OCI-M1 (cell line): ENCODE results near the gene ACOX2.

Experiments used
- DNase-seq: peaks from one replicate; lab custom pipeline; 2025; lab: John Stamatoyannopoulos, UW

Gene ACOX2

GRCh38 chr3:58566398-58567250 lies 29.6 kb upstream of the ACOX2 start:
- DNase-seq = no peak

DNA sequence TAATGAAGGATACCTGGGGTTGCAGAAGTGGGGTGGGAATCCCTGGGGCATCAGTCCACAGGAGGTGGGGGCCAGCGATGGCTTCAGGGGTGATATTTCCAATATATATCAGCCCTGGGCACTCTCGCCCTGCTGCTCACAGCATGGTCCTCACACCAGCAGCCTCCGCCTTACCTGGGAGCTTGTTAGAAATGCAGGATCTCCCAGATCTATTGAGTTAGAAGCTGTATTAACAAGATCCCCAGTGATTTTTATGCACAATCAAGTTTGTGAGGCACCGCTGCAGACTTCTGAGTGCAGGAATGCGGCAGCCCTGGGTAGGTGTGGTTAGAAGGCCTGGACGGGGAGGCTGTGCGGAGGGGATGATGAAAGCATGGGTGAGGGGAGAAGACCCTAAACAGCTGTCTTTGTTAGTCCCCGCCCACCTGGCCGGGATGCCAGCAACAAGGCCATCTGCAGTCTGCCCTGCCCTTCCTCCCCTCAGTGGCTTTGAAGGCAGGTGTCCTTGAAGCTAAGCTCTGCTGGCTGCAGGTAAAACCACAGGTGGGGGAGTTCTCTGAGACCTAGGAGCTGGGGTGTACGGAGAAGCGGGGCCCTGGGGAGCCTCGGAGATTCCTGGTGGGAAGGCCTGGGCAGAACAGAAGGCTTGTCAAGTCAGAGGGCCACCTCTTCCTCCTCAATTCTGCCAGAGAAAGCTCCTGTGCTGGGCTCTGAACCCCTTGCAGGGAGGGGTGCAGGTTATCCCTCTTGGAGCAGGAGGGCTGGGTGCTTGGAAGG lies 28.8 kb upstream of the ACOX2 start:
- no peak for DNase-seq

DNA sequence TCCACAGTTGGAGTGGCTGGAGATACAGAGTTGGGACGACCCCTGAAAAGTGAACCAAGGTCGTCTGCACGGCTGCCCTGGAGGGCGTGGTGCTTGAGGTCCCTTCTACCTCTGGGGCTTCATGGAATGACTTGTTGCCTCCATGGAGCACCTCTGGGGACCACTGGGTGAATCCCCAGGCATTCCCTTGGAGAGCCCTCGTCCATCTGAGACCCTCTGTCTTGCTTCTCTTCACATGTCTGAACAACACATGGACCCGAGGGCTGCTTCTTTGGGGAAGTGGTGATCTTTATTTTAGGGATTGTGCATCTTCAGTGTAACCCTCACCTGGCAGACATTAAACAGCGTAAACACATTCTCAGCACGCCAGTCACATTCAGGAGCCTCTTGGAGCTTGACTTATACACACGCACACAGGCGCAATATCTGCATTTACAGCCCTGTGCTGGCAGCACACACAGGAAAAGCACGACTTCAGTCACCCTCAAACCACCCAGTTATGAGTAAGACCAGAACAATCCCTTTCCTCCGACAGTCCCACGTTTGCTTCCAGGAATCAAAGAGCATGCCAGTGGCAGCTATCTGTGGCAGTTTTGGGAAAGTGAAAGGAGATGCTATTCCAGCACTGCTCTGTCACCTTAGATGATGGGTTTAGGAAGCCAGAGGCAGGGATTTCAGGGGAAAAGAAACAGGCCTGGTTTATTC lies 27.6 kb upstream of the ACOX2 start:
- DNase-seq = no peak

GRCh38 chr3:58564054-58564453 lies 27.1 kb upstream of the ACOX2 start:
- DNase-seq = no peak

- no peak for DNase-seq
Measured at GRCh38 chr3:58563386-58564035, 26.5 kb upstream of the ACOX2 start.

- no peak for DNase-seq
Measured at GRCh38 chr3:58562498-58562897, 25.5 kb upstream of the ACOX2 start.

DNA sequence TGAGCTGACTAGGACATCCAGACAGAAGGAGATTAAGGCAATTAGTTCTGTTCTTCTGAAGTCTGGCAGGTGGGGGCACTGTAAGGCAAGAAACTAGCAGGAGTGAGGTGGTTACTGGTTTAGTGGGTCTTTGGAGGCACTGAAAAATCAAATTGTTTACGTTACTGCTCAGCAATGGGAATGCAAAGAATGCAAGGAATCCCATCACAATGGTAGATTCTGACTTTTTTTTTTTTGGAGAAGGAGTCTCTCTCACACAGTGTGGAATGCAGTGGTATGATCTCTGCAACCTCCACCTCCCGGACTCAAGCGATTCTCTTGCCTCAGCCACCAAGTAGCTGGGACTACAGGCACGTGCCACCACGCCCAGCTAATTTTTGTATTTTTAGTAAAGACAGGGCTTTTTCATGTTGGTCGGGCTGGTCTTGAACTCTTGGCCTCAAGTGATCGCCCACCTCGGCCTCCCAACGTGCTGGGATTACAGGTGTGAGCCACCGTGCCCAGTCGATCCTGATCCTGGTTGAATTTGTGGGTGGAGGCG lies 23.9 kb upstream of the ACOX2 start:
- peak; percentile 7 for DNase-seq

DNA sequence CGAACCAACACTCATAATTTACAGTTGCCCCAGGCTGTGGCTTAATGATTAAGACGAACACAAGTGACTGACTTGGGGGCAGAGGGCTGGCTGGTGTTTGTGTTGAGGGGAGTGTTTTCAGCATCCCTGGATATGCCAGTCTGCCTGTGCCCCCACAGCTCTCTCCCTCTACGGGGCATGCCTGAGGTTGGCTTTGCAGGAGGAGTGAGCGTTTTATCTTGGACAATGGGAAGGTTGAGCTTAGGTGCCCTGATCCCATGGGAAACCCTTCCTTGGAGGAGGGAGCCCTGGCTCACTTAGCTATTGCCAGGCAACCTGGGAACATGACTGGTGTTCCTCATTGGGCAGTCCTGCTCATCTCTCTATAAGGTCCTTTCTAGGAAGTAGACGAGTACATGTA lies 22.6 kb upstream of the ACOX2 start:
- no peak for DNase-seq

DNA sequence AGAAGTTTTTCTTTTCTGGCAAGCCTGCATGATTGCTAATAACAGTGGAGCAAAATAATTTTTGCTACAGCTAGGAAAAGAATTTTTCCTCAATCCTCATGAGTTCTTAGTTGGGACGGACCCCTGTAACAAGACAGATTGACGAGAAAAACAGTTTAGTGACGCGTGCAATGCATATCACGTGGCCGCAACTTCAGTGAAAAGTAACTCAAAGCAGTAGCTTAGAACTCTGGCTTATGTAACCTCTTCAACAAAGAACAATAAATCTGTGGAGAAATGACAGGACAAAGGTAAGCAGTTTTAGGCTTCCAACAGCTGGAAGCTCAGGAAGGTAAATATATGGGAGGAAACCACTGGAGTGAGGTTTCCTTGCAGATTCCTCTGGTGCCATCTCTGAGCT lies 20.5 kb upstream of the ACOX2 start:
- no peak for DNase-seq

GRCh38 chr3:58556761-58557221 lies 19.8 kb upstream of the ACOX2 start:
- DNase-seq = no peak

GRCh38 chr3:58556001-58556400 lies 19.0 kb upstream of the ACOX2 start:
- no peak for DNase-seq

GRCh38 chr3:58555203-58555602 lies 18.2 kb upstream of the ACOX2 start:
- DNase-seq = no peak

DNA sequence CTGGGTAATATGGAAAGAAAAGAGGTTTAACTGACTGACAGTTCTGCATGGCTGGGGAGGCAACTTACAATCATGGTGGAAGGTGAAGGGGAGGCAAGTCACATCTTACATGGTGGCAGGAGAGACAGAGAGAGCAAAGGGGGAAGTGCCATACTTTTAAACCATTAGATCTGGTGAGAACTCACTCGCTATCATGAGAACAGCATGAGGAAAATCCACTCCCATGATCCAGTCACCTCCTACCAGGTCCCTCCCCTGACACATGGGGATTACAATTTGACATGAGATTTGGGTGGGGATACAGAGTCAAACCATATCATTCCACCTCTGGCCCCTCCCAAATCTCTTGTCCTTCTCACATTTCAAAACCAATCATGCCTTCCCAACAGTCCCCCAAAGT lies 16.0 kb upstream of the ACOX2 start:
- DNase-seq = no peak

GRCh38 chr3:58551636-58552180 lies 14.7 kb upstream of the ACOX2 start:
- DNase-seq = no peak

DNA sequence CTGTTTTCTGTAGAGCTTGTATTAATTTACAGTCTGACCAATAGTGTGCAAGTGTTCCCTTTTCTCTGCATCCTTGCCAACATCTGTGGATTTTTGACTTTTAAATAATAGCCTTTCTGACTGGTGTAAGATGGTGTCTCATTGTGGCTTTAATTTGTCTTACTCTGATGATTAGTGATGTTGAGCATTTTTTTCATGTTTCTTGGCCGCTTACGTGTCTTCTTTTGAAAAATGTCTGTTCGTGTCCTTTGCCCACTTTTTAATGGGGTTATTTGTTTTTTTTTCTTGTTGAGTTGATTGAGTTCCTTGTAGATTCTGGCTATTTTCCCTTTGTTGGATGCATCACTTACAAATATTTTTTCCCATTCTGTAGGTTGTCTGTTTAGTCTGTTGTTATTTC lies 7.6 kb upstream of the ACOX2 start:
- no peak for DNase-seq

GRCh38 chr3:58540176-58540858 lies 3.3 kb upstream of the ACOX2 start:
- no peak for DNase-seq

DNA sequence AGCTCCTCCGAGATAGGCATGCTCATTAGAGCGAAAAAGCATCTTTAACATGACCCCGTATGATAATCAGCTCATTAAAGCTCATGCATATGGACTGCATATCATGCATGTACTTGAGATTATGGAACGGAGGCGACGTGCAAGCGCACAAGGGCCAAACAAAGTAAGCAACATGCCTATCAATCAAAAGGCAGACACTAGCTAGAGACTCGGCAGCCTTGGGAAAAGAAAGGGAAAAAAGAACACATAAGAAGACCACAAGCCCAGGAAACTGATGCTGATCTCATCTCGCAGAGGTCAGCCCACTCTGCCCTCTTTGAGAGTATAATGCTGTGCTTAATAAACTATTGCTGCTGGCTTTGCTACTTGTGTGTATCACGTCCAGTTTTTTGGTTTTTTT lies 2.6 kb upstream of the ACOX2 start:
- no peak for DNase-seq

DNA sequence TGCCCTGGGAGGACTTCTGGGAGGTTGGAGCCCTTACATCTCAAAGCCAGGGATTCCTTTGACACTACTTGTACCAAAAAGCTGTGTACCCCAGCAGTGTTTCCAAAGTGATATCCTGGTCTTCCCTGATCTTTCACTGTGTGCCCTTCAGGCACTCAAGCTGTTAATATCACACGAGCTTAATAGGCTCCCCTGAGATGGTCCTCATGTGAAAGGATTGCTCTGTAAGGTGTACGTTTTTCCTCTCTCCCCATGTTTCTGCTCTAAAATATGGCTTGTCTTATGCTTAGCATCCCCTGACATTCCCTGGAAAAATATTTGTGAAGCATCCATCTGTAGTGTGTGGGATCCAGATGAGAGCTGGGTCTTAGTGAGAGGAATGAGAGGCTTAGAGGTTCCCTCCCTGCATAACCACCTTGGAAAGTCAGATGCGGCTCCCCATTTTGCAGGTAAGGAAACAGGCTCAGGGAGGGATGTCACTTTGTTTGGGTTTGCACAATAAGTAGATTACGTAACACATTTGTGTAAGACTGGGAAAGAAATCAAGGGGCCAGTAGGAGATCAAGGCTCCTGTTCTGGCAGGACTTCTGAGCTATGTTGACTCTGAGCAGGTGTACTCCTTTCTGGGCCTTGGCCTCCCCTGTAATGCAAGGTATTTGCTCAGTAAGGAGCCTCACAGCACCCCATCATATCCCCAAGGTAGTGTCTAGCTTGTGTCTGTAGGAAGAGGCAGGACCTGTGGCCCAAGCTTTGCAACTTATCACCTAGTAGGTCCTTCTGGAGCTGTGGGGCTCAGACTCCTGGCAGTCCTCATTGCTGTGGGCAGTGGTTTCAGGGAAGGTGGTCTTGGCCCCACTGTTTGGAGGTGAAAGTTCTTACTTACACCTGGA lies 667 bp upstream of the ACOX2 start:
- no peak for DNase-seq

- DNase-seq = peak; percentile 54
Measured at GRCh38 chr3:58535531-58536500, 1.2 kb downstream of the ACOX2 start.
